HG03342 (cell line): ENCODE data around the gene CCR4.
"Not testable (repeated sequence)": the region's sequence is repeated elsewhere in the genome, so short reads cannot be mapped to it uniquely, and the experiment has no call there.

ENCODE experiments used
- ATAC-seq: cut with Tn5 transposase; IDR thresholded peaks from one replicate; pipeline ENCODE4 v1.9.1; 2021; ENCODE audit warnings: mild to moderate bottlenecking, moderate library complexity; ENCODE audit not compliant: unreplicated experiment

CCR4 gene

GRCh38 chr3:32951410-32951811, at the start of gene CCR4:
Gene CCR4, plus strand, starts transcription at chr3:32951644. Its CDS starts 1,779 bp downstream, at chr3:32953423.
- no peak for ATAC-seq

- ATAC-seq, result peak; percentile 74
These were observed 48.5 kb upstream of the CCR4 start for GRCh38 chr3:32902887-32903371.

GRCh38 chr3:32903953-32904352, 47.5 kb upstream of the CCR4 start:
- no peak for ATAC-seq

- no peak for ATAC-seq
These were observed 41.4 kb upstream of the CCR4 start for GRCh38 chr3:32909999-32910398.

- no peak for ATAC-seq
These were observed 40.5 kb upstream of the CCR4 start for GRCh38 chr3:32910954-32911353.

- no peak for ATAC-seq
These were observed 39.4 kb upstream of the CCR4 start for GRCh38 chr3:32912046-32912445.

GRCh38 chr3:32913790-32914446, 37.5 kb upstream of the CCR4 start:
- ATAC-seq, result no peak

GRCh38 chr3:32919920-32920319, 31.5 kb upstream of the CCR4 start:
- ATAC-seq, result no peak

- no peak for ATAC-seq
These were observed 29.4 kb upstream of the CCR4 start for GRCh38 chr3:32922078-32922477.

- ATAC-seq, result no peak
These were observed 21.3 kb upstream of the CCR4 start for GRCh38 chr3:32930161-32930560.

- ATAC-seq, result not testable (repeated sequence)
These were observed 20.2 kb upstream of the CCR4 start for GRCh38 chr3:32931273-32931672.

- no peak for ATAC-seq
These were observed 17.2 kb upstream of the CCR4 start for GRCh38 chr3:32934150-32934742.

GRCh38 chr3:32937331-32937730, 14.1 kb upstream of the CCR4 start:
- no peak for ATAC-seq

- not testable (repeated sequence) for ATAC-seq
These were observed 11.7 kb upstream of the CCR4 start for GRCh38 chr3:32939531-32940284.

GRCh38 chr3:32940726-32941125, 10.7 kb upstream of the CCR4 start:
- ATAC-seq, result no peak

- no peak for ATAC-seq
These were observed 6.3 kb upstream of the CCR4 start for GRCh38 chr3:32945136-32945535.

GRCh38 chr3:32945598-32945997, 5.8 kb upstream of the CCR4 start:
- ATAC-seq, result not testable (repeated sequence)

- ATAC-seq, result peak; percentile 25
These were observed 4.3 kb upstream of the CCR4 start for GRCh38 chr3:32946973-32947788.

- peak; percentile 95 for ATAC-seq
These were observed 3.6 kb upstream of the CCR4 start for GRCh38 chr3:32947789-32948238.

GRCh38 chr3:32948625-32949445, 2.6 kb upstream of the CCR4 start:
- no peak for ATAC-seq
